ENCODE measurements around the gene TRIO. TPM values are rescaled to one million over a fixed set of nuclear protein-coding genes. Genes with fewer than 3 reads are reported as not detected.

Gene TRIO
- total and polyA plus RNA-seq, 2 of the 8 experiments (the other 6 are each of a cell fraction or from before 2014, with no cell fraction given): 35.1 to 69.1 TPM

DNA sequence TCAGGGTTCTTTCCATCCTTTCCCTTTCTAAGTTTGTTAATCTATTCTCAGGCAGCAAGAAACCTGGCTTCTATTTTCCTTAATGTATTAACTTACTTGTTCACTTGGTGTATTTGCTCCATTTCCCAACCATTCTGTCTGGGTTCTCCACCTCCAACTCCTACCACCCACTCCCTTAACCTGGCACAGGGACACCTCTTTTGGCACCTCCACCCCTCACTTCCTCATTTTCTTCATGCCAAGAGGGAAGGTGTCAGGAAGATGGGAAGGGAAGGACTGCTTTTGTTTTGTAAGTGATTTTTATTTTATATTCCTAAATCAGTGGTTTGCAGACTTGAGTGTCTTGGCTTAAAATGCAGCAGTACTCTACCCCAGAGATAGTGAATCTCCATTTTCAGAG, 166.1 kb downstream of the TRIO start:
- Histone ChIP-seq H3K79me1 (ENCODE audit: low read depth, low read length) (peaks cover 2% of the 10 kb centered on the region), H2BK15ac (ENCODE audit: low read length) (no peak overlapping the region), H3K4ac (replicated peaks; ENCODE audit: insufficient read length, low read depth, low read length) (no peak overlapping the region), H3K9ac (replicated peaks in 1 of 4; ENCODE audit: extremely low read depth in 1 of 4, low read depth in 3 of 4, low read length in 3 of 4) (no peak overlapping the region), H2BK5ac (ENCODE audit: low read depth, low read length) (no peak overlapping the region), H4K20me1 (replicated peaks in 1 of 2; ENCODE audit: control insufficient read depth in 1 of 2, insufficient read depth in 2 of 2, low read length in 2 of 2) (peaks cover 1 to 8% of the 10 kb centered on the region in 2 experiments), H3K36me3 (ENCODE audit: control insufficient read depth in 2 of 4, insufficient read depth in 4 of 4, low read length in 3 of 4) (peaks cover 0 to 37% (median 16%) of the 10 kb centered on the region in 4 experiments; a peak in 7 of 8 replicates), H3K56ac (replicated peaks; ENCODE audit: insufficient read length, low read depth, low read length) (no peak overlapping the region), H3K4me3 (ENCODE audit: extremely low read depth in 1 of 4, insufficient read depth in 2 of 4, low read depth in 3 of 4, low read length in 4 of 4) (no peak overlapping the region), H2BK12ac (ENCODE audit: low read depth, low read length) (no peak overlapping the region), H3K23ac (ENCODE audit: insufficient read length) (no peak overlapping the region), H3K79me2 (ENCODE audit: control insufficient read depth in 1 of 2, insufficient read depth in 2 of 2, low read length in 2 of 2) (peaks cover 3 to 4% of the 10 kb centered on the region in 2 experiments; a peak in 3 of 4 replicates), H3K14ac (ENCODE audit: insufficient read length) (no peak overlapping the region), H4K8ac (ENCODE audit: extremely low read depth, insufficient read depth, low read length) (no peak overlapping the region), H4K5ac (ENCODE audit: insufficient read length, low read depth, low read length) (no peak overlapping the region), H2BK20ac (ENCODE audit: low read length) (no peak overlapping the region), H3K18ac (ENCODE audit: extremely low read depth, low read length) (no peak overlapping the region), H4K91ac (replicated peaks; ENCODE audit: insufficient read length, low read length) (no peak overlapping the region), H3K4me2 (ENCODE audit: insufficient read depth in 1 of 2, low read depth in 2 of 2, low read length in 2 of 2) (no peak overlapping the region), H2AFZ (ENCODE audit: low read length) (no peak overlapping the region), H3K27me3 (replicated peaks in 1 of 4; ENCODE audit: control insufficient read depth in 3 of 4, extremely low read depth in 1 of 4, insufficient read depth in 3 of 4, low read length in 3 of 4) (no peaks in the 10 kb centered on the region), H3K4me1 (replicated peaks in 1 of 4; ENCODE audit: control insufficient read depth in 3 of 4, insufficient read depth in 4 of 4, low read length in 3 of 4) (no peaks in the 10 kb centered on the region), H3K23me2 (ENCODE audit: low read depth, low read length) (peaks cover 9% of the 10 kb centered on the region; the same call in 1 of the 2 replicates), H2BK120ac (replicated peaks; ENCODE audit: low read depth, low read length) (no peak overlapping the region), H3K9me3 (ENCODE audit: insufficient read depth in 2 of 2, low read depth in 1 of 2, low read length in 1 of 2) (no peaks in the 10 kb centered on the region), H2AK5ac (ENCODE audit: low read depth, low read length) (no peak overlapping the region), H3K27ac (ENCODE audit: low read depth, low read length) (no peak overlapping the region)
- ChIA-PET CTCF (ENCODE audit: partially characterized antibody) (no interaction called here), POLR2A (ENCODE audit: partially characterized antibody) (no interaction called here)
- no peak for DNase-seq (ENCODE audit: low read depth in 1 of 2, low spot score in 2 of 2)
- FAIRE-seq: no peak
- TF ChIP-seq, protein P1, sequence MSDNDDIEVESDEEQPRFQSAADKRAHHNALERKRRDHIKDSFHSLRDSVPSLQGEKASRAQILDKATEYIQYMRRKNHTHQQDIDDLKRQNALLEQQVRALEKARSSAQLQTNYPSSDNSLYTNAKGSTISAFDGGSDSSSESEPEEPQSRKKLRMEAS (IDR thresholded peaks at IDR 0.05): no peak
- TF ChIP-seq SP1 (IDR thresholded peaks at IDR 0.05; ENCODE audit: low read depth, low read length) (no peak), CHD1 (IDR thresholded peaks at IDR 0.05; ENCODE audit: low read depth, low read length) (no peak), SP2 (IDR thresholded peaks at IDR 0.05; ENCODE audit: low read length) (no peak), PHF8 (conservative IDR thresholded peaks at IDR 0.05; ENCODE audit: low read depth, low read length) (no peak), HDAC6 (IDR thresholded peaks at IDR 0.05; ENCODE audit: low read depth, low read length) (no peak), SUZ12 (IDR thresholded peaks at IDR 0.05; ENCODE audit: low read length) (no peak), KDM5A (IDR thresholded peaks at IDR 0.05; ENCODE audit: low read length) (no peak), TAF7 (optimal IDR thresholded peaks at IDR 0.05; ENCODE audit: borderline replicate concordance, low read depth, low read length) (no peak), JUN (IDR thresholded peaks at IDR 0.05; ENCODE audit: low read depth, low read length) (no peak), CTBP2 (IDR thresholded peaks at IDR 0.05; ENCODE audit: borderline replicate concordance, insufficient read depth, insufficient read length, low read length) (no peak), RNF2 (IDR thresholded peaks at IDR 0.05; ENCODE audit: borderline replicate concordance, low read depth, low read length, missing control alignments, poor library complexity, severe bottlenecking) (no peak), SIN3A (conservative IDR thresholded peaks at IDR 0.05 in 1 of 2, IDR thresholded peaks at IDR 0.05 in 1 of 2; ENCODE audit: low read depth in 1 of 2, low read length in 2 of 2) (no peak)
- TF ChIP-seq, protein P2, sequence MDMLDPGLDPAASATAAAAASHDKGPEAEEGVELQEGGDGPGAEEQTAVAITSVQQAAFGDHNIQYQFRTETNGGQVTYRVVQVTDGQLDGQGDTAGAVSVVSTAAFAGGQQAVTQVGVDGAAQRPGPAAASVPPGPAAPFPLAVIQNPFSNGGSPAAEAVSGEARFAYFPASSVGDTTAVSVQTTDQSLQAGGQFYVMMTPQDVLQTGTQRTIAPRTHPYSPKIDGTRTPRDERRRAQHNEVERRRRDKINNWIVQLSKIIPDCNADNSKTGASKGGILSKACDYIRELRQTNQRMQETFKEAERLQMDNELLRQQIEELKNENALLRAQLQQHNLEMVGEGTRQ (IDR thresholded peaks at IDR 0.05; ENCODE audit: low read length): no peak
